DOHH2 (cell line): ENCODE results near the gene TAS1R2.

Source experiments
- EZH2phosphoT487 ChIP-seq: fragments of 200-600 bp; sonication (generic); IDR thresholded peaks from 2 replicates; pipeline ENCODE4 v1.6.1; 2017; ENCODE audit warnings: borderline replicate concordance, mild to moderate bottlenecking, antibody characterized with exemption, low read length, moderate library complexity, mixed read lengths
- TF ChIP-seq, protein P1 (sequence below): fragments of 200-600 bp; sonication (generic); IDR thresholded peaks from one replicate; pipeline ENCODE4 v1.5.1; 2014; ENCODE audit warnings: antibody characterized with exemption, mild to moderate bottlenecking, low read depth, low read length; ENCODE audit not compliant: poor library complexity, severe bottlenecking

DNA sequence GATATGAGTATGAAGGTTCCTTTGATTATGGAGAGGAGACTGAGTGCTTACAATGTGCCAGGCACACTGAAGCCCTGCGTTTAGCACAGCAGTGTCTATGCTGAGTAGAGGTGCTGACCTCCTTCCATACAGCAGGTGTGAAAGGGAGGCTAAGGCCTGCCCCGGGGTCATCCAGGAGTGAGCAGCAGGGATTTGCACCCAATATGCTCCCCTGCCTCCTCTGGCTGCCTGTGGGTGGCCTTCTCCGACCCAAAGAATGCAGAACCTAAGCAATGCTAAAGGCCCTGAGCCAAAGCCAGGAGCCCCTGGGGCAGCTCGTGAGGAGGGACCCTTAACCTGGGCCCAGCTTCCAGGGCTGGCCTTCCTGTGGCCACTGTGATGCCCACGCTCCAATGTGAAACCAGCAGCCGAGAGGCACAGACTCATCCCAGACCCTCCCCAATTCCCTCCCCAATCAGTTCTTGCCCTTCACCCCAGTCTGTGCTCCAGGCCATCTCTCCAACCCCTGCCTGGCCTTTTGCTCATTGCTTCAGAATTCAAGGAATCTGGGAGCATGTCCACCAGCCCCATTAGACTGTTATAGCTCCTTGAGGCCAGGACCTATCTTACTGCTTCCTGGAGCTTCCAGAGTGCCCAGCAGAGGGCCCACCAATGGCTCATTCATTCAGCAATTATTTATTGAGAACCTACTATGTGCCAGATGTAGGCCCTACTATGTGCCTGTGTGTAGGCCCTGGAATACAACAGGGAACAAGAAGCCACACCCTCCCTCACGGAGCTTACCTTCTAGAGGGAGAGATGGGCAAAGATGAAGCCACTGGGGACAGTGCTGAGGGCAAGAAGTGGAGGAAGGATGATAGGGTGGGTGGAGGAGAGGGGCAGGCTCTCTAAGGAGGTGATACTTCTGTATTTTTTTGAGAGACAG lies 53.3 kb downstream of the TAS1R2 start:
- TF ChIP-seq, protein P1, sequence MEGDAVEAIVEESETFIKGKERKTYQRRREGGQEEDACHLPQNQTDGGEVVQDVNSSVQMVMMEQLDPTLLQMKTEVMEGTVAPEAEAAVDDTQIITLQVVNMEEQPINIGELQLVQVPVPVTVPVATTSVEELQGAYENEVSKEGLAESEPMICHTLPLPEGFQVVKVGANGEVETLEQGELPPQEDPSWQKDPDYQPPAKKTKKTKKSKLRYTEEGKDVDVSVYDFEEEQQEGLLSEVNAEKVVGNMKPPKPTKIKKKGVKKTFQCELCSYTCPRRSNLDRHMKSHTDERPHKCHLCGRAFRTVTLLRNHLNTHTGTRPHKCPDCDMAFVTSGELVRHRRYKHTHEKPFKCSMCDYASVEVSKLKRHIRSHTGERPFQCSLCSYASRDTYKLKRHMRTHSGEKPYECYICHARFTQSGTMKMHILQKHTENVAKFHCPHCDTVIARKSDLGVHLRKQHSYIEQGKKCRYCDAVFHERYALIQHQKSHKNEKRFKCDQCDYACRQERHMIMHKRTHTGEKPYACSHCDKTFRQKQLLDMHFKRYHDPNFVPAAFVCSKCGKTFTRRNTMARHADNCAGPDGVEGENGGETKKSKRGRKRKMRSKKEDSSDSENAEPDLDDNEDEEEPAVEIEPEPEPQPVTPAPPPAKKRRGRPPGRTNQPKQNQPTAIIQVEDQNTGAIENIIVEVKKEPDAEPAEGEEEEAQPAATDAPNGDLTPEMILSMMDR, result no peak
- no peak for TF ChIP-seq EZH2phosphoT487
